Smooth muscle cell (in vitro differentiated cells): ENCODE data around the gene TRIM22. TPM values are rescaled to one million over a fixed set of nuclear protein-coding genes. Genes with fewer than 3 reads are reported as not detected.
"Not testable (repeated sequence)": the region's sequence is repeated elsewhere in the genome, so short reads cannot be mapped to it uniquely, and the experiment has no call there.

Experiments used
- DNase-seq: peaks from one replicate; lab custom pipeline; 2025; ENCODE audit not compliant: unreplicated experiment; lab: John Stamatoyannopoulos, UW
- H2AFZ ChIP-seq: fragments of 200-600 bp; sonication (generic); 2 replicates; pipeline ENCODE4 v1.6.0; 2016; ENCODE audit warnings: antibody characterized with exemption, low read depth, mild to moderate bottlenecking
- H3F3A ChIP-seq: fragments of 200-600 bp; sonication (generic); 2 replicates; pipeline ENCODE4 v1.6.0; 2017; ENCODE audit warnings: antibody characterized with exemption, low read depth
- H3K27ac ChIP-seq: fragments of 200-600 bp; sonication (generic); 2 replicates; pipeline ENCODE4 v1.5.1; 2016; ENCODE audit warnings: low read depth, mild to moderate bottlenecking
- H3K27me3 ChIP-seq: fragments of 200-600 bp; sonication (generic); 2 replicates; pipeline ENCODE4 v1.6.1; 2016; ENCODE audit warnings: low read depth, mild to moderate bottlenecking
- H3K36me3 ChIP-seq: fragments of 200-600 bp; sonication (generic); 2 replicates; pipeline ENCODE4 v1.5.1; 2016; ENCODE audit warnings: low read depth
- H3K4me1 ChIP-seq: fragments of 200-600 bp; sonication (generic); 2 replicates; pipeline ENCODE4 v1.5.1; 2016; ENCODE audit warnings: low read depth
- H3K4me2 ChIP-seq: fragments of 200-600 bp; sonication (generic); 2 replicates; pipeline ENCODE4 v1.6.0; 2016; ENCODE audit warnings: mild to moderate bottlenecking
- H3K4me3 ChIP-seq: fragments of 200-600 bp; sonication (generic); 2 replicates; pipeline ENCODE4 v1.5.1; 2016; ENCODE audit warnings: mild to moderate bottlenecking
- H3K79me2 ChIP-seq: fragments of 200-600 bp; sonication (generic); 2 replicates; pipeline ENCODE4 v1.6.0; 2016; ENCODE audit warnings: low read depth, mild to moderate bottlenecking
- H3K9ac ChIP-seq: fragments of 200-600 bp; sonication (generic); 2 replicates; pipeline ENCODE4 v1.6.0; 2016; ENCODE audit warnings: low read depth
- H3K9me3 ChIP-seq: fragments of 200-600 bp; sonication (generic); replicated peaks from 2 replicates; pipeline ENCODE4 v1.5.1; 2016; ENCODE audit warnings: low read depth
- H4K20me1 ChIP-seq: fragments of 200-600 bp; sonication (generic); 2 replicates; pipeline ENCODE4 v1.6.0; 2016; ENCODE audit warnings: low read depth
- CTCF ChIP-seq: fragments of 200-600 bp; sonication (generic); IDR thresholded peaks from 2 replicates; pipeline ENCODE4 v1.5.1; 2017; ENCODE audit warnings: borderline replicate concordance, mild to moderate bottlenecking, antibody characterized with exemption; ENCODE audit not compliant: insufficient read depth, poor library complexity, severe bottlenecking
- WGBS: methylation state at CpG from one replicate; pipeline ENCODE4 v1.1.7; 2016; ENCODE audit warnings: low lambda C conversion rate; 5-methylcytosine and 5-hydroxymethylcytosine counted together
- polyA plus RNA-seq: library from polyadenylated mRNA; unstranded; fragments of >200 nt; fragmentation: Nextera tagmentation; extraction: Ambion mirVana; gene quantifications from 2 replicates; pipeline ENCODE4 v1.2.1, GENCODE V29; 2016
- total RNA-seq: library from RNA; depleted of rRNA; stranded (reverse); fragments of >200 nt; gene quantifications from 2 replicates; pipeline ENCODE4 v1.2.3, GENCODE V29; 2014

Gene TRIM22
- total and polyA plus RNA-seq, 2 experiments from 2014 or later, result 26.1 to 34.4 TPM

- DNase-seq, result no peak
- 91% methylated on average over 4 of the region's 4 CpGs for WGBS
- no peak overlapping the region for H3K4me3 ChIP-seq
These were observed 15.2 kb upstream of the TRIM22 start for GRCh38 chr11:5674391-5674790.

DNA sequence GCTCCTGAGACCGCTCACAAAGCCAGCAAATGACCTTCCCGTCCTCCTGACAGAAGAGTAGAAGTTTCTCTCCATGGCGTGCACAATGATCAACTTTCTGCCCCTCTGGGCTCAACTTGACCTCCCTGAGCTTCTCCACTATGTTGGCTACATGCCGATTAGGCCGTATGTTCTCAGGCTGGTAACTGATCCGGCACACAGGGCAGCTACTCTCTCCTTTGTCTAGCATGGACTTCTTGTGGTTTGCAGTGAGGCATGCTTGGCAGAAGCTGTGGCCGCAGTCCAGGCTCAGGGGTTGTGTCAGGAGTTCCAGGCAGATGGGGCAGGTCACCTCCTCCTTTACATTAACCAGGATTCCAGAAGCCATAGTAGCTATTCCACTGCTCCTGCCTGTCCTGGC, 9.8 kb upstream of the TRIM22 start:
- WGBS, result 98% methylated on average over 7 of the region's 7 CpGs
- H2AFZ ChIP-seq, result no peak overlapping the region
- H3K27ac ChIP-seq, result no peak overlapping the region
- no peak overlapping the region for H3K4me3 ChIP-seq
- H3K27me3 ChIP-seq, result no peaks in the 10 kb centered on the region
- H3K9ac ChIP-seq, result no peak overlapping the region
- no peaks in the 10 kb centered on the region for H3F3A ChIP-seq
- DNase-seq, result no peak
- peaks cover 21% of the 10 kb centered on the region for H3K36me3 ChIP-seq
- H4K20me1 ChIP-seq, result peaks cover 1% of the 10 kb centered on the region
- no peak for TF ChIP-seq CTCF
- peaks cover 28% of the 10 kb centered on the region for H3K79me2 ChIP-seq
- H3K4me2 ChIP-seq, result no peak overlapping the region
- peaks cover 8% of the 10 kb centered on the region for H3K4me1 ChIP-seq
- H3K9me3 ChIP-seq, result peaks cover 7% of the 10 kb centered on the region

More at GRCh38 chr11:5674391-5674790, 15.2 kb upstream of the TRIM22 start:
- no peak overlapping the region for H3K4me2 ChIP-seq
- no peak for TF ChIP-seq CTCF
- no peaks in the 10 kb centered on the region for H3K27me3 ChIP-seq
- H3K27ac ChIP-seq, result no peak overlapping the region
- H3K9ac ChIP-seq, result no peak overlapping the region
- H3K9me3 ChIP-seq, result peaks cover 7% of the 10 kb centered on the region
- peaks cover 9% of the 10 kb centered on the region for H4K20me1 ChIP-seq
- peaks cover 21% of the 10 kb centered on the region for H3K36me3 ChIP-seq
- no peak overlapping the region for H2AFZ ChIP-seq
- no peaks in the 10 kb centered on the region for H3F3A ChIP-seq
- H3K4me1 ChIP-seq, result no peaks in the 10 kb centered on the region
- peaks cover 12% of the 10 kb centered on the region for H3K79me2 ChIP-seq

- H3K9me3 ChIP-seq, DNase-seq, H3K4me3 ChIP-seq, H3K27ac ChIP-seq, H3K27me3 ChIP-seq, H3K9ac ChIP-seq, H2AFZ ChIP-seq, H3F3A ChIP-seq, H4K20me1 ChIP-seq, H3K4me2 ChIP-seq: not testable (repeated sequence)
- peaks cover 12% of the 10 kb centered on the region for H3K4me1 ChIP-seq
- peaks cover 15% of the 10 kb centered on the region for H3K36me3 ChIP-seq
- peaks cover 25% of the 10 kb centered on the region for H3K79me2 ChIP-seq
- WGBS, result 86% methylated on average over 12 of the region's 33 CpGs
These were observed 6.6 kb upstream of the TRIM22 start for GRCh38 chr11:5682890-5683441.

GRCh38 chr11:5683620-5684019, 6.0 kb upstream of the TRIM22 start:
- H3K9ac ChIP-seq, result not testable (repeated sequence)
- H3K4me2 ChIP-seq, result peak overlapping the region; percentile 89

More at GRCh38 chr11:5683620-5684019, 6.0 kb upstream of the TRIM22 start:
- 79% methylated on average over 7 of the region's 7 CpGs for WGBS
- not testable (repeated sequence) for H4K20me1 ChIP-seq, DNase-seq, H3K27me3 ChIP-seq, H2AFZ ChIP-seq, H3F3A ChIP-seq, H3K9me3 ChIP-seq, H3K36me3 ChIP-seq
- Histone ChIP-seq H3K4me3 (peak overlapping the region; percentile 58), H3K79me2 (peaks cover 21% of the 10 kb centered on the region), H3K4me1 (peaks cover 12% of the 10 kb centered on the region), H3K27ac (peak overlapping the region; percentile 98)
